Measurements from ENCODE around the gene CCNI. TPM values are rescaled to one million over a fixed set of nuclear protein-coding genes. Genes with fewer than 3 reads are reported as not detected.

The CCNI gene
- total RNA-seq, 1 donor from 2014 or later, result 344 TPM

- no peak overlapping the region for H3K4me3 ChIP-seq
- DNase-seq, result no peak
- H3K4me1 ChIP-seq, result peaks cover 15% of the 10 kb centered on the region
- H3K9me3 ChIP-seq (replicated peaks), result no peaks in the 10 kb centered on the region
- H3K27me3 ChIP-seq (ENCODE audit: low read depth), result no peaks in the 10 kb centered on the region
- peak; percentile 50 for TF ChIP-seq CTCF (IDR thresholded peaks at IDR 0.05; ENCODE audit: borderline replicate concordance)
- H3K36me3 ChIP-seq, result peaks cover 91% of the 10 kb centered on the region
- no peak overlapping the region for H3K27ac ChIP-seq (replicated peaks)
- intact Hi-C loops (cut with micrococcal nuclease), result loop anchor here (5.0 kb wide), 1 partner anchor 150 kb away; no protein-coding TSS in a partner anchor
Observed at GRCh38 chr4:77052352-77052751, 23.4 kb downstream of the CCNI start.

GRCh38 chr4:77050962-77051361 lies 24.8 kb downstream of the CCNI start:
- Histone ChIP-seq H3K4me3 (no peak overlapping the region), H3K27ac (replicated peaks) (no peak overlapping the region), H3K27me3 (ENCODE audit: low read depth) (no peaks in the 10 kb centered on the region), H3K4me1 (peaks cover 3% of the 10 kb centered on the region), H3K36me3 (peaks cover 92% of the 10 kb centered on the region), H3K9me3 (replicated peaks) (no peaks in the 10 kb centered on the region)
- no peak for DNase-seq
- intact Hi-C loops (cut with micrococcal nuclease), result loop anchor here (5.0 kb wide), 1 partner anchor 151 kb away; no protein-coding TSS in a partner anchor
- no peak for TF ChIP-seq CTCF (IDR thresholded peaks at IDR 0.05; ENCODE audit: borderline replicate concordance)

GRCh38 chr4:77047037-77047436 lies 28.8 kb downstream of the CCNI start:
- Histone ChIP-seq H3K27ac (replicated peaks) (no peak overlapping the region), H3K9me3 (replicated peaks) (no peaks in the 10 kb centered on the region), H3K36me3 (peaks cover 56% of the 10 kb centered on the region), H3K27me3 (ENCODE audit: low read depth) (no peaks in the 10 kb centered on the region), H3K4me3 (no peak overlapping the region), H3K4me1 (peaks cover 5% of the 10 kb centered on the region)
- no peak for DNase-seq
- intact Hi-C loops (cut with micrococcal nuclease), result no loop called here
- peak; percentile 33 for TF ChIP-seq CTCF (IDR thresholded peaks at IDR 0.05; ENCODE audit: borderline replicate concordance)

GRCh38 chr4:77045490-77045889 lies 30.3 kb downstream of the CCNI start:
- DNase-seq, result no peak
- intact Hi-C loops (cut with micrococcal nuclease), result no loop called here
- no peak overlapping the region for H3K4me3 ChIP-seq
- TF ChIP-seq CTCF (IDR thresholded peaks at IDR 0.05; ENCODE audit: borderline replicate concordance), result peak; percentile 31
- peaks cover 5% of the 10 kb centered on the region for H3K4me1 ChIP-seq
- H3K27ac ChIP-seq (replicated peaks), result no peak overlapping the region
- H3K9me3 ChIP-seq (replicated peaks), result no peaks in the 10 kb centered on the region
- no peaks in the 10 kb centered on the region for H3K27me3 ChIP-seq (ENCODE audit: low read depth)
- H3K36me3 ChIP-seq, result peaks cover 42% of the 10 kb centered on the region

GRCh38 chr4:77044461-77045150 lies 31.2 kb downstream of the CCNI start:
- TF ChIP-seq CTCF (IDR thresholded peaks at IDR 0.05; ENCODE audit: borderline replicate concordance), result peak; percentile 60
- peaks cover 34% of the 10 kb centered on the region for H3K36me3 ChIP-seq
- intact Hi-C loops (cut with micrococcal nuclease), result loop anchor here (5.0 kb wide), 1 partner anchor 532 kb away; no protein-coding TSS in a partner anchor
- no peaks in the 10 kb centered on the region for H3K27me3 ChIP-seq (ENCODE audit: low read depth)
- H3K4me3 ChIP-seq, result no peak overlapping the region
- H3K4me1 ChIP-seq, result peaks cover 5% of the 10 kb centered on the region
- DNase-seq, result no peak
- no peaks in the 10 kb centered on the region for H3K9me3 ChIP-seq (replicated peaks)
- H3K27ac ChIP-seq (replicated peaks), result no peak overlapping the region

All from left ventricle myocardium inferior (tissue), 1 donor.